ENCODE data around the gene TUBE1. TPM values are rescaled to one million over a fixed set of nuclear protein-coding genes. Genes with fewer than 3 reads are reported as not detected.
"Not testable (repeated sequence)": the region's sequence is repeated elsewhere in the genome, so short reads cannot be mapped to it uniquely, and the experiment has no call there.

The TUBE1 gene
- total and polyA plus RNA-seq, 4 donors: 10.1 to 59.2 (median 15.1) TPM

GRCh38 chr6:112113431-112113830 lies 26.1 kb upstream of the TUBE1 start:
- Histone ChIP-seq H3K4me1 (ENCODE audit: control insufficient read depth in 5 of 5, insufficient read depth in 5 of 5, low read length in 5 of 5) (peaks cover 0 to 29% (median 12%) of the 10 kb centered on the region in 5 donors), H3K27ac (ENCODE audit: low read depth in 1 of 2, low read length in 1 of 2) (peak overlapping the region; percentile 14 to 21), H3K36me3 (ENCODE audit: control insufficient read depth in 4 of 4, insufficient read depth in 4 of 4, low read length in 4 of 4) (peaks cover 7 to 63% (median 44%) of the 10 kb centered on the region in 4 donors), H3K9ac (ENCODE audit: insufficient read depth in 1 of 2, low read length in 2 of 2) (no peak overlapping the region), H3K4me3 (no peak overlapping the region), H3K27me3 (ENCODE audit: control insufficient read depth in 3 of 3, insufficient read depth in 3 of 3, low read length in 2 of 3) (no peaks in the 10 kb centered on the region), H3K9me3 (ENCODE audit: control insufficient read depth in 4 of 4, insufficient read depth in 3 of 4, low read length in 3 of 4) (no peaks in the 10 kb centered on the region)
- peak; percentile 62 to 89 (median 87) for DNase-seq
- 61 to 76% methylated on average over 3 of the region's 3 CpGs for WGBS, 2 donors
- TF ChIP-seq CTCF (IDR thresholded peaks at IDR 0.05; ENCODE audit: control extremely low read depth, extremely low read depth): no peak
- ATAC-seq (ENCODE audit: insufficient read depth, low FRiP score): no peak

GRCh38 chr6:112109262-112109661 lies 22.0 kb upstream of the TUBE1 start:
- H3K4me3 ChIP-seq: no peak overlapping the region
- H3K27ac ChIP-seq (ENCODE audit: low read depth in 1 of 2, low read length in 1 of 2): no peak overlapping the region
- 71 to 78% methylated on average over 9 of the region's 9 CpGs for WGBS, 2 donors
- ATAC-seq (ENCODE audit: insufficient read depth, low FRiP score) (no peak), DNase-seq (peak; percentile 55 to 69 (median 67))
- peaks cover 4 to 61% (median 31%) of the 10 kb centered on the region in 4 donors for H3K36me3 ChIP-seq (ENCODE audit: control insufficient read depth in 4 of 4, insufficient read depth in 4 of 4, low read length in 4 of 4)
- H3K27me3 ChIP-seq (ENCODE audit: control insufficient read depth in 3 of 3, insufficient read depth in 3 of 3, low read length in 2 of 3): no peaks in the 10 kb centered on the region
- H3K9me3 ChIP-seq (ENCODE audit: control insufficient read depth in 4 of 4, insufficient read depth in 3 of 4, low read length in 3 of 4): peaks cover 0 to 5% (median 0%) of the 10 kb centered on the region in 4 donors
- H3K4me1 ChIP-seq (ENCODE audit: control insufficient read depth in 5 of 5, insufficient read depth in 5 of 5, low read length in 5 of 5): peaks cover 0 to 23% (median 7%) of the 10 kb centered on the region in 5 donors
- H3K9ac ChIP-seq (ENCODE audit: insufficient read depth in 1 of 2, low read length in 2 of 2): no peak overlapping the region
- TF ChIP-seq CTCF (IDR thresholded peaks at IDR 0.05; ENCODE audit: control extremely low read depth, extremely low read depth): no peak

- WGBS, 2 donors: 74 to 89% methylated on average over 2 of the region's 2 CpGs
Observed at GRCh38 chr6:112106562-112106961, 19.3 kb upstream of the TUBE1 start.

GRCh38 chr6:112106026-112106425 lies 18.7 kb upstream of the TUBE1 start:
- WGBS, 2 donors: 87 to 93% methylated on average over 1 to 2 of the region's 2 CpGs
- H3K9me3 ChIP-seq (ENCODE audit: control insufficient read depth in 4 of 4, insufficient read depth in 3 of 4, low read length in 3 of 4); H3K27me3 ChIP-seq (ENCODE audit: control insufficient read depth in 3 of 3, insufficient read depth in 3 of 3, low read length in 2 of 3): not testable (repeated sequence)

More at GRCh38 chr6:112106562-112106961, 19.3 kb upstream of the TUBE1 start:
- Histone ChIP-seq H3K4me1 (ENCODE audit: control insufficient read depth in 5 of 5, insufficient read depth in 5 of 5, low read length in 5 of 5) (peaks cover 0 to 11% (median 0%) of the 10 kb centered on the region in 5 donors), H3K27ac (ENCODE audit: low read depth in 1 of 2, low read length in 1 of 2) (no peak overlapping the region), H3K36me3 (ENCODE audit: control insufficient read depth in 4 of 4, insufficient read depth in 4 of 4, low read length in 4 of 4) (peaks cover 1 to 45% (median 20%) of the 10 kb centered on the region in 4 donors), H3K4me3 (no peak overlapping the region), H3K9ac (ENCODE audit: insufficient read depth in 1 of 2, low read length in 2 of 2) (no peak overlapping the region), H3K27me3 (ENCODE audit: control insufficient read depth in 3 of 3, insufficient read depth in 3 of 3, low read length in 2 of 3) (no peaks in the 10 kb centered on the region), H3K9me3 (ENCODE audit: control insufficient read depth in 4 of 4, insufficient read depth in 3 of 4, low read length in 3 of 4) (peaks cover 0 to 5% (median 0%) of the 10 kb centered on the region in 4 donors)
- DNase-seq (no peak), ATAC-seq (ENCODE audit: insufficient read depth, low FRiP score) (no peak)
- TF ChIP-seq CTCF (IDR thresholded peaks at IDR 0.05; ENCODE audit: control extremely low read depth, extremely low read depth): no peak

More at GRCh38 chr6:112106026-112106425, 18.7 kb upstream of the TUBE1 start:
- not testable (repeated sequence) for ATAC-seq (ENCODE audit: insufficient read depth, low FRiP score); H3K9ac ChIP-seq (ENCODE audit: insufficient read depth in 1 of 2, low read length in 2 of 2); H3K4me3 ChIP-seq; DNase-seq; H3K27ac ChIP-seq (ENCODE audit: low read depth in 1 of 2, low read length in 1 of 2)
- peaks cover 0 to 11% (median 0%) of the 10 kb centered on the region in 5 donors for H3K4me1 ChIP-seq (ENCODE audit: control insufficient read depth in 5 of 5, insufficient read depth in 5 of 5, low read length in 5 of 5)
- H3K36me3 ChIP-seq (ENCODE audit: control insufficient read depth in 4 of 4, insufficient read depth in 4 of 4, low read length in 4 of 4): peaks cover 1 to 42% (median 21%) of the 10 kb centered on the region in 4 donors
